HG03432 (cell line): ENCODE data around the gene IZUMO4.

Experiments
- ATAC-seq: cut with Tn5 transposase; IDR thresholded peaks from one replicate; pipeline ENCODE4 v1.9.1; 2021; ENCODE audit warnings: mild to moderate bottlenecking, moderate library complexity; ENCODE audit not compliant: unreplicated experiment

IZUMO4 gene, protein sequence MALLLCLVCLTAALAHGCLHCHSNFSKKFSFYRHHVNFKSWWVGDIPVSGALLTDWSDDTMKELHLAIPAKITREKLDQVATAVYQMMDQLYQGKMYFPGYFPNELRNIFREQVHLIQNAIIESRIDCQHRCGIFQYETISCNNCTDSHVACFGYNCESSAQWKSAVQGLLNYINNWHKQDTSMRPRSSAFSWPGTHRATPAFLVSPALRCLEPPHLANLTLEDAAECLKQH

GRCh38 chr19:2096480-2097202, at the start of gene IZUMO4:
Gene IZUMO4, plus strand, starts transcription at chr19:2096915. Its CDS starts 31 bp downstream, at chr19:2096946.
- peak; percentile 64 for ATAC-seq

DNA sequence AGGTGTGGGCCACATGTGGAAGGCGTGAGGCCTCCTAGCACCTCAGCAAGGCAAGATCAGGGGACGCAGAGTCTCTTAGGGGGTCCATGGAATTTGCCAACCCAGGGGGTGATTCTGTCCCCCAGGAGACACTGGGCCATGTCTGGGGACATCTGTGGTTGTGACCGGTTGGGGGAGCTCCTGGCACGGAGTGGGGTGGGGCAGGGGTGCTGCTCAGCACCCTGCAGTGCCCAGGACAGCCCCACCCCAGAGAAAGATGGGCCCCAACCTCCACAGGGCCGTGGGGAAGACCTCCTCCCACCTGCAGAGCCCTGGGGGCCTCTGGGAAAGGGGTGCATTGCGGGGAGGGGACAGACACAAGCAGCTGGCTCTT, 49.7 kb upstream of the IZUMO4 start:
- no peak for ATAC-seq

DNA sequence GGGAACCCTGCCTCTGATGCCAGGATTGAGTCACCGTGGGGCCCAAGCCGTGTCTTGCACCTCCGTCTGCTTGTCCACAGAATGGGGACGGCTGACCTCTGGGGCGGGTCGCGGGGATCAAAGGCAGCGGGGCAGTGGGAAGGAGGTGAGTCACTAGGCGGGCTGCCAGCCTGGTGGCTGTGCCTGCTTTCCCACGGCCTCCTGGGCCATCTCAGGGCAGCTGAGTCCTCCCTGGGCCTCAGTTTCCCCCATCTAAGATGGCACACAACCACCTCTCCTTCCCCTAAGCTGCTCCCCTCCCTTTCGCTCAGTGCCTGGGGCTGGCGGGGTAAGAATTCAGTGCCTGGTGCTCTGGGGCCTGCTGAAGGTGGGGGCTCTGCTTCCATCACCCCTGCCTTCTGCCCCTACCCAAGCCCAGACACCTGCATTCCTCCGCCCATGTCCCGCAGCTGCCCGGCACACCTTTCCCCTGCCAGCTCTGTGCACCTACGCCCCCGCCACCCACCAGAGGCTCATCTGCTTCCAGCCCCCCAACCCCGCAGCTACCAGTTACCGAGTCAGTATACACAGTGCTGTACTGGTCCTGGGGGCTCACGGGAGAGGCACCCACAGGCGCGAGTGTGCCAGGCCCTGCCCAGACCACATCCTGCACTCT, 49.1 kb upstream of the IZUMO4 start:
- ATAC-seq: no peak

GRCh38 chr19:2048104-2048958, 48.4 kb upstream of the IZUMO4 start:
- ATAC-seq: no peak

- no peak for ATAC-seq
Measured at GRCh38 chr19:2048959-2049740, 47.6 kb upstream of the IZUMO4 start.

DNA sequence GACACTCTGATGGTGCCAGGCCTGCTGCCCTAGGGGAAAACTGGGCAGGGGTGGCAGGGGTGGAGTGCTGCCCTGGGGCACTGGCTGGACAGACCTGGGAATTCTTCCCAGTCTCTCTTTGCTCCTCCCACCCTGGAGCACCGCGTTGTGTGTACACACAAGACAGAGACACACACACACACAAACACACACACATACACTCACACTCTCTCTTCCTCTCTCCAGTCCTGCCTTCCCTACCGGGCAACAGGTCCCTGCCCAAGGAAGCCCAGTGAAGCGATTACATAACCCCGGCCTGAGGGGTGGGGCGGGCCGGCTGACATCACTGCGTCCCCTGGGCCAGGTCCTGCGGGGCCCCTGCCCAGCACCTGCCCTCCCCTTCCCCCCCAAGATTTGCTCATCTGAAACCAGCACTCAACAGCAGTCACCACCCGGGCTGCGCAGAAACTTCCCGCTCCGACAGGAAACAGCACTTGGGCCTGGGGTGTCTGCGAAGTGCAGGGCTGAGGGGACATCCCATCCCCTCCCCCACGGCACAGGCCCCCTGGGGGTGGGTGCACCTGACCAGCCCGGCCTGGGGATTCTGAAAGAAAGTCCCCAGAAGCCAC, 46.9 kb upstream of the IZUMO4 start:
- ATAC-seq: peak; percentile 3

- peak; percentile 1 for ATAC-seq
Measured at GRCh38 chr19:2050349-2050990, 46.2 kb upstream of the IZUMO4 start.

GRCh38 chr19:2050991-2051772, 45.5 kb upstream of the IZUMO4 start, which contains the start of gene MKNK2:
Gene MKNK2, minus strand, starts transcription at chr19:2051244. Its CDS starts 393 bp downstream, at chr19:2050851.
- peak; percentile 53 for ATAC-seq

DNA sequence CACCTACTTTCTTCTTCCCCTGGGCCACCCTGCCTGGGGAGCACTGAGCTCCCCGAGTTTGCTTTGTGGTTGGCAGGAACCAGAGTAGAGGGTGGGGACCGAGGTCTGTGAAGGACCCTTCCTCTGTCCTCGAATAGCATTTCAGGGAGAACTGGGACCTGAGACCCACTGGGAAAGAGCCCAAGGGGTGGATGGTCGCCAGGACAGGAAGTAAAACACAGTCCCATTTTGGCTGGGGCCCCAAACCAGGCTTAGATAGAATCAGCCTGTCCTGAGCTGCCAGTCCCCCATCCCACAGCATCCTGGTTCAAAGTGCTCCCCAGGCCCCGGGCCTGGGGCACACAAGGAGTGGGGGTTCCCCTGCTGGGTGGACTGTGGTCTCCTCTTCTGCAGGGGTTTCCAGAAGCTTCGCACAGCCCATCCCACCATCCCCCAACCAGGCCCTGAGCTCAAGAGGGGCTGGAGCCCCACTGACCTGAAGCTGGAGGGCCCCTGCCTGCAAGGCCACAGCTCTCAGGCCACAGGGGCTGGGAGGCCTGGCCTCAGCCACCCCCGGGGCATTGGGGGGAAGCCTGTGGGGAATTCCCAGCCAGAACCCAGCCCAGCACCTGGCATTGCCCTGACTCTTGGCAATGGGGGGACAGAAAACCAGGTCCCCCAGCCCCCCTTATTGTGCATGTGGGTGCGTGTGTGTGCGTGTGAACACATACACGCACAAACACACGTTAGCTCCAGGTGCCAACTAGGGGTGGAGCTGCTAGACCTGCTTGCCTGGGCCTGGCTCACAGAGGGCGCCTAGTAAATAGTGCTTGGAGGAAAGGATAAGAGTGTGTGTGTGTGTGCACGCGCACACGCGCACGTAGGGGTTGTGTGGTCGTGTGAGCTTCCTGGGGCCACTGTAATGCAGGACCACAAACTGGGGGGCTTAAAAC, 44.7 kb upstream of the IZUMO4 start:
- no peak for ATAC-seq

GRCh38 chr19:2053601-2054389, 42.9 kb upstream of the IZUMO4 start:
- ATAC-seq: no peak

DNA sequence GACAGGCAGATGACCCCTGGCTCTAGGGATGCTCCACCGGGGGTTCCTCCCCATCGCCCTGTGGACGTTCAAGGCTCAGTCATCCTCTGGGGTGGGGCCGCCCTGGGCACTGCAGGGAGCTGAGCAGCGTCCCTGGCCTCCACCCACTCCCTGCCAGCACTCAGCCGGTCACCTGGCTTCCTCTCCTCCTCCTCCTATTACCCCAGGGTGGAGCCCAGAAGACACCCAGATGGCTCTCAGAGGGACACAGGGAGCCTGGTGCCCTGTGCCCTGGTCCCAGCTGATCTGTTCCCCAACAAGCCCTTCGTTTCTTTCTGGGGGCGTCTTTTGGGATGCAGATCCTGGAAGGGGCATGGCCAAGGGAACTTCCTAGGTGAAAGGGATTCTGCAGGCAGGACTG, 42.0 kb upstream of the IZUMO4 start:
- ATAC-seq: no peak

- no peak for ATAC-seq
Measured at GRCh38 chr19:2055931-2056836, 40.5 kb upstream of the IZUMO4 start.

GRCh38 chr19:2056837-2057192, 39.9 kb upstream of the IZUMO4 start:
- no peak for ATAC-seq

- ATAC-seq: no peak
Measured at GRCh38 chr19:2057484-2058469, 38.9 kb upstream of the IZUMO4 start.
